B cell (primary cell): ENCODE results near the gene NT5C1B.

ENCODE experiments used
- CTCF ChIP-seq: fragments of 200-600 bp; IDR thresholded peaks from one replicate; pipeline ENCODE4 v1.8.0; 2022; ENCODE audit warnings: antibody characterized with exemption, mild to moderate bottlenecking
- EZH2 ChIP-seq: IDR thresholded peaks from 2 replicates; pipeline ENCODE4 v1.6.1; 2012; ENCODE audit warnings: borderline replicate concordance, low read depth, mild to moderate bottlenecking, moderate library complexity, low read length; ENCODE audit not compliant: insufficient read depth, poor library complexity, severe bottlenecking

- TF ChIP-seq CTCF, result no peak
- TF ChIP-seq EZH2, result no peak
Measured at GRCh38 chr2:18525852-18526251, 63.5 kb downstream of the NT5C1B start.
